Measurements from ENCODE around the gene ZNF768.

DNA sequence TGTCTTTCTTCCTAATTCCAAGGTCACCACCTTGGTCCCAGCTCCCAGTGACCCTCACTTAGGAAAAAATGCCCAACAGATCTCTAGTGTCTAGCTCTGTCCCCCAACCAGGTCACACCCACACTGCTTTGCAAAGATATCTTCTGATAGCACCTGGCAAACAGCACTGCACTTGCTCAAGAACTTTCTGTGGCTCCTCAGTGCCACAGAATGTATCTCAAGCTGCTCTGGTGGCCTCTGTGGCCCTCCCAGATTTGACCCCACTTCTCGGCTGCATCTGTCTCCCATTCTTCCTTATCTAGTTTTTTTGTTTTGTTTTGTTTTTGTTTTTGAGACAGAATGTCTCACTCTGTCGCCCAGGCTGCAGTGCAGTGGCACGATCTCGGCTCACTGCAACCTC is 40.2 kb upstream of the ZNF768 start:
- TF ChIP-seq, protein P1, sequence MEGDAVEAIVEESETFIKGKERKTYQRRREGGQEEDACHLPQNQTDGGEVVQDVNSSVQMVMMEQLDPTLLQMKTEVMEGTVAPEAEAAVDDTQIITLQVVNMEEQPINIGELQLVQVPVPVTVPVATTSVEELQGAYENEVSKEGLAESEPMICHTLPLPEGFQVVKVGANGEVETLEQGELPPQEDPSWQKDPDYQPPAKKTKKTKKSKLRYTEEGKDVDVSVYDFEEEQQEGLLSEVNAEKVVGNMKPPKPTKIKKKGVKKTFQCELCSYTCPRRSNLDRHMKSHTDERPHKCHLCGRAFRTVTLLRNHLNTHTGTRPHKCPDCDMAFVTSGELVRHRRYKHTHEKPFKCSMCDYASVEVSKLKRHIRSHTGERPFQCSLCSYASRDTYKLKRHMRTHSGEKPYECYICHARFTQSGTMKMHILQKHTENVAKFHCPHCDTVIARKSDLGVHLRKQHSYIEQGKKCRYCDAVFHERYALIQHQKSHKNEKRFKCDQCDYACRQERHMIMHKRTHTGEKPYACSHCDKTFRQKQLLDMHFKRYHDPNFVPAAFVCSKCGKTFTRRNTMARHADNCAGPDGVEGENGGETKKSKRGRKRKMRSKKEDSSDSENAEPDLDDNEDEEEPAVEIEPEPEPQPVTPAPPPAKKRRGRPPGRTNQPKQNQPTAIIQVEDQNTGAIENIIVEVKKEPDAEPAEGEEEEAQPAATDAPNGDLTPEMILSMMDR (IDR thresholded peaks at IDR 0.05): no peak
- TF ChIP-seq ZFX (IDR thresholded peaks at IDR 0.05; ENCODE audit: borderline replicate concordance): no peak
